ENCODE data around the gene HYCC1. TPM values are rescaled to one million over a fixed set of nuclear protein-coding genes. Genes with fewer than 3 reads are reported as not detected.

HYCC1 gene
- total RNA-seq, 1 experiment from 2014 or later, result 52.3 TPM

GRCh38 chr7:22995011-22995410, 18.9 kb downstream of the HYCC1 start:
- BruUV-seq (replicated peaks), result no TSS peak
- no peaks in the 10 kb centered on the region for H3K4me1 ChIP-seq (ENCODE audit: control insufficient read depth, insufficient read depth, low read length)
- DNase-seq (ENCODE audit: low read depth, low spot score) (no peak), ATAC-seq (no peak)
- TF ChIP-seq POLR2AphosphoS5 (IDR thresholded peaks at IDR 0.05; ENCODE audit: low read depth, low read length) (no peak), SIN3A (IDR thresholded peaks at IDR 0.05; ENCODE audit: borderline replicate concordance, insufficient read depth, low read depth, low read length) (no peak), CTCF (IDR thresholded peaks at IDR 0.05) (no peak), REST (IDR thresholded peaks at IDR 0.05; ENCODE audit: insufficient read depth in 1 of 2, low read depth in 2 of 2, low read length in 1 of 2) (no peak), TCF7L2 (IDR thresholded peaks at IDR 0.05; ENCODE audit: low read depth, low read length) (no peak)
- H3K27me3 ChIP-seq (ENCODE audit: control insufficient read depth, insufficient read depth, low read length), result no peaks in the 10 kb centered on the region
- intact Hi-C loops (cut with micrococcal nuclease; ENCODE audit: unreplicated experiment) (no loop called here), in situ Hi-C loops (cut with HindIII; ENCODE audit: low pct_unique_long_range_greater_than_20kb, low sequenced_read_pairs) (no loop called here)
- POLR2A ChIA-PET, result no interaction called here
- CTCF ChIA-PET, result interaction anchor here (0.6 kb wide), 1 partner anchor 322 kb away, joined by 3 read pairs; no protein-coding TSS in a partner anchor
- H3K9me3 ChIP-seq (ENCODE audit: control insufficient read depth, insufficient read depth, low read depth, low read length), result no peaks in the 10 kb centered on the region
- no peak overlapping the region for H3K4me3 ChIP-seq (ENCODE audit: low read depth in 2 of 2, low read length in 2 of 2)
- H3K36me3 ChIP-seq (ENCODE audit: control insufficient read depth, insufficient read depth, low read length), result no peaks in the 10 kb centered on the region
- no peak overlapping the region for H3K27ac ChIP-seq (ENCODE audit: low read length)

DNA sequence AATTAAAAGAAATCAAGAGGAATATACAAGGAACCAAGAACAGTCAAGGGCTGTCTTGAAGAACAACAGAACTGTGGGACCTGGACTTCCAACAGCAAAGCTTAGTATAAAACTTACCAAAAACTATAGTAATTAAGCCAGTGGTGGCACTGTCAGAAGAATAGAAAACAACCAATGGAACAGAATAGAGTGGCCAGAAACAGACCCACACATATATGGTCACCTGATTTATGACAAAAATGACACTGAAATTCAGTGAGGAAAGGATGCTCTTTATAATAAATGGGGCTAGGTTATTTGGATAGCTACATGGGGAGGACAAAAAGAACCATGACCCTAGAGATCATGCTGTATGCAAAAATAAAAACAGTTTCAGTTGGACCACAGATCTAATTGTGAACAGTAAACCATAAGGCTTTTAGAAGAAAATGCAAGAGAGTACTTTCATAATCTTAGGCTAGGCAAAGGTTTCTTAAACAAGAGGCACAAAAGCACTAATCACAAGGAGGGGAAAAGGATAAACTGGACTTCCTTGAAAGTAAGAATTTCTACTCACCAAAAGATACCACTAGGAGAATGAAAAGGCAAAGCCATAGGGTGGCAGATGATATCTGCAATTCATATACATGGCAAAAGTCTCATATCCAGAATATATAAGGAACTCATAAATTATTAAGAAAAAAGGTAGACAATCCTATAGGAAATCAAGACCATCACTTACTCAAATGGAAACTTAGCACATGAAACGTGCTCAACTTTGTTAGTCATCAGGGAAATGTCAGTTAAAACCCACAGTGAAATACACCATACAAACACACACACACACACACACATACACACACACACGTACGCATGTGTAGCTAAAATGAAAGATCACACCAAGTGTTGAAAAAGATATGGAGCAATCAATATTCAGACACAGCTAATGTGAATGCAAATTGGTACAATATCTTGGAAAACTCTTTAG, 20.8 kb downstream of the HYCC1 start:
- no peak for TF ChIP-seq TCF7L2 (IDR thresholded peaks at IDR 0.05; ENCODE audit: low read depth, low read length)
- no peak for TF ChIP-seq REST (IDR thresholded peaks at IDR 0.05; ENCODE audit: insufficient read depth in 1 of 2, low read depth in 2 of 2, low read length in 1 of 2)
- no peak for TF ChIP-seq CTCF (IDR thresholded peaks at IDR 0.05)
- no peak for TF ChIP-seq POLR2AphosphoS5 (IDR thresholded peaks at IDR 0.05; ENCODE audit: low read depth, low read length)
- TF ChIP-seq SIN3A (IDR thresholded peaks at IDR 0.05; ENCODE audit: borderline replicate concordance, insufficient read depth, low read depth, low read length), result no peak
- Histone ChIP-seq H3K27ac (ENCODE audit: low read length) (no peak overlapping the region), H3K36me3 (ENCODE audit: control insufficient read depth, insufficient read depth, low read length) (no peaks in the 10 kb centered on the region), H3K27me3 (ENCODE audit: control insufficient read depth, insufficient read depth, low read length) (no peaks in the 10 kb centered on the region), H3K4me1 (ENCODE audit: control insufficient read depth, insufficient read depth, low read length) (no peaks in the 10 kb centered on the region), H3K4me3 (ENCODE audit: low read depth in 2 of 2, low read length in 2 of 2) (no peak overlapping the region), H3K9me3 (ENCODE audit: control insufficient read depth, insufficient read depth, low read depth, low read length) (no peaks in the 10 kb centered on the region)
- ChIA-PET CTCF (no interaction called here), POLR2A (no interaction called here)
- in situ Hi-C loops (cut with HindIII; ENCODE audit: low pct_unique_long_range_greater_than_20kb, low sequenced_read_pairs) (no loop called here), intact Hi-C loops (cut with micrococcal nuclease; ENCODE audit: unreplicated experiment) (no loop called here)
- DNase-seq (ENCODE audit: low read depth, low spot score) (no peak), ATAC-seq (no peak)
- BruUV-seq (replicated peaks), result no TSS peak

All from Panc1 (cell line).